Activated CD4-positive, alpha-beta T cell treated with anti-CD3 and anti-CD28 coated beads, Interleukin-10, Interleukin-2, amounts not matched to agents 100 ng/mL and 50 ng/mL, durations not matched to agents 16 hours and 8 hours (primary cell): ENCODE results near the gene RNF125.
"Not testable (repeated sequence)": the region's sequence is repeated elsewhere in the genome, so short reads cannot be mapped to it uniquely, and the experiment has no call there.

Experiments used
- DNase-seq: peaks from one replicate; pipeline ENCODE4 v3.0.0-alpha.2; 2020

RNF125 gene

GRCh38 chr18:32018331-32019250 lies at the start of gene RNF125:
RNF125 (plus strand) TSS chr18:32018825; CDS start chr18:32018864, 39 bp downstream.
- DNase-seq = peak; percentile 93

- no peak for DNase-seq
These were observed 48.0 kb upstream of the RNF125 start for GRCh38 chr18:31970617-31971016.

GRCh38 chr18:31973929-31974546 lies 44.6 kb upstream of the RNF125 start:
- DNase-seq = no peak

DNA sequence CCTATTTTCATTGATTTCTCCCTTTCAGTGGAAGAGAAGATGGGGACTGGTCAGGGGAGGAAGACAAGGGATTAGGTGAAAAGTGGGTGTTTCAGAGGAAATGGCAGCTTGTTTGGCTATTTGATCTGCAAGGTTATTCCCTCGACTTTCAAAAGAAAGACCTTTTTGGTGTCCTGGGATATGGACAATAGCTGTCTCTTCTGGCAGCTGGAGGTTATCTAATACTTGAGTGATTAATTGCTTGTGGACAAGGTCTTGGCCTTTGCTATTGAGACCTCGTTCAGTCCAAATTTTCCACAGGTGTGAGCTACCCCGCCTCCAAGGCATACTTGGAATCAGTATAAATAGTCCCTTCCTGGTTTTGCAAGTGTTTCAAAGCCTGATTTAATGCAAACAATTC lies 42.4 kb upstream of the RNF125 start:
- no peak for DNase-seq

- peak; percentile 40 for DNase-seq
These were observed 41.3 kb upstream of the RNF125 start for GRCh38 chr18:31977270-31977872.

DNA sequence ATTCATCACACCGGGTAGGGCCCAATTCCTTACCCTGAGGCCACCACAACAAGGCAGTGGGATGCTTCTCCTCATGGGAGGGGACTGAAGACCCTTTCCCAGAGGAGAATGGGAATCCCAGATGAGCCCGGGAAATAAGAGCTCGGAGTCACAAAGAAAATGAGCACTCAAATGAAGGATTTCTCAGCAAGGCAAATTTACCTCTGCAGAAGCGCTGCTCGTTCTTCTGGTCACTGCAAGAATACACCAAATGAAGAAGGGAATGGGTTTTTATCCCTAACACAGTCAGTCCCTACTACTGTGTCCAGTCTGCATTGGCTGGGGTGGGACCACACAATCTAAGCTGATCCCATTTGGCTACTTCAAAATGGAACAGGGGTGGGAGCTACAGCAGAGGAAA lies 40.0 kb upstream of the RNF125 start:
- no peak for DNase-seq

GRCh38 chr18:31979714-31980113 lies 38.9 kb upstream of the RNF125 start:
- DNase-seq = no peak

DNA sequence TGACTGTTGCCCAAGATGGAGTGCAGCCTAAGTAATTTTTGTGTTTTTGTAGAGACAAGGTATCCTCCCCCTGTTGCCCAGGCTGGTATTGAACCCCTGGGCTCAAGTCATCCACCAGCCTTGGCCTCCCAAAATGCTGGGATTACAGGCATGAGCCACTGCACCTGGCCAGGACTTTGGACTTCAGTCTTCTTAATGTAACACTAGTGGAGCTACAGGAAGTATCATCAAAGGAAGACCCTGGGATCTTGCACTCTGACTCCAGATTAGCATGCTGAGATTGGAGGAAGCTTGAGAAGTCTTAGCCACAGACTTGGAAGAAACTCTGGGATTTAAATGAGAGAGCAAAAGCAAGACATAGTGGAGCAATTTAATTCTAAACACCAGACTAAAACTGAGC lies 37.8 kb upstream of the RNF125 start:
- no peak for DNase-seq

GRCh38 chr18:31983020-31983419 lies 35.6 kb upstream of the RNF125 start:
- no peak for DNase-seq

DNA sequence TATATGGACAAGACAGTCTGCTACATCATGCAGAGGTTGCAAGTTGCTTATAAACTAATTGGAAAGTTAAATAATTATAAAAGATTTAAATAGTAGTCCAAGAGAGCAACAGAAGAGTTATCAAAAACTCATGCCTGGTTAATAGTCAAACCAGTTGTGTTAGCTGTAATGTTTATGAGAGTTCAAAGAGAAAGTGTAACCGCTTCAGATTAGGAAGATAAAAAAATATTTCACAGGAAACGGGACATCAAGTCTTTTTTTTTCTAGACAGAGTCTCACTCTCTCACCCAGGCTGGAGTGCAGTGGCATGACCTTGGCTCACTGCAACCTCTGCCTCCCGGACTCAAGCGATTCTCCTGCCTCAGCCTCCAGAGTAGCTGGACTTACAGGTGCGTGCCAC lies 34.6 kb upstream of the RNF125 start:
- no peak for DNase-seq

GRCh38 chr18:31990823-31991222 lies 27.8 kb upstream of the RNF125 start:
- no peak for DNase-seq

DNA sequence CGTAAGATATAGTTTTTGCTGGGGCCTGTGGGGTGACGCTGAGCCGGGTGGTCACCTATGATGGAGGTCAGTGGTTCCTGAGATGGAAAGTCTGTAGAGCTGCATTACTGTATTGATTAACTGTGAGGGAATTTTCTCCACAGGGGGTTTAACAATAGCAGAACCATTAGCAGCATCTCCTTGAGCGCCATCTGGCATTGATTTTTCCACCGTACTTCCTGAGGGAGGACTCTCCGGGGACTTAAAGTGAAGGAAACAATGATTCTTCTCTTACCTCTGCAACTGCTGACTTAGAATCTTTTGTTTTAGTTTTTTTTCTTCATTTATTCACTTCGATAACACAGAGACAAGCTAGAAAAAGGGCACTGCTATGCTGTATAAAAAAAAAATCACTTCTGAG lies 22.6 kb upstream of the RNF125 start:
- no peak for DNase-seq

DNA sequence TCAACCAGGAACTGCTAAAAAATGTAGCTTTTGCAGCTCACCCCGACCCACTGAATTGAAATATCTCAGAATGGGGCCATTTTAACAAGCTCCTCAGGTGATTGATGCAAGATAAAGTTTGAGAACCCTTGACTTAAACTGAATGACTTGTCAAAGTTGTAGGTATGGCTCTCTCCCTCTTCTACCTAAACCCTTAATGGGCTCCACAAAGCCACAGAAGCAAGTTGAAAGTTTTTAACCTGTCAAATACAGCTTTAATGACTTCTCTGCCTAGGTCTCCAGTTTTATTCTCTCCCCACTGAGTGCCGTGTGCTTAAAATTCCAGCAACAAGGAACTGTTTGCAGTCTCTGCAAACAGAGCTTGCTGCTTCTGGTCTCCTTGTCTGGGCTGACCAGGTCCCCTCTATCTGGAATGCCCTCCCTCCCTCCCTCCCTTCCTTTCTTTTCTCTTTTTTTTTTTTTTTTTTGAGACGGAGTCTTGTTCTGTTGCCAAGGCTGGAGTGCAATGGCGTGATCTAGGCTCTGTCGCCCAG lies 19.7 kb upstream of the RNF125 start:
- no peak for DNase-seq

DNA sequence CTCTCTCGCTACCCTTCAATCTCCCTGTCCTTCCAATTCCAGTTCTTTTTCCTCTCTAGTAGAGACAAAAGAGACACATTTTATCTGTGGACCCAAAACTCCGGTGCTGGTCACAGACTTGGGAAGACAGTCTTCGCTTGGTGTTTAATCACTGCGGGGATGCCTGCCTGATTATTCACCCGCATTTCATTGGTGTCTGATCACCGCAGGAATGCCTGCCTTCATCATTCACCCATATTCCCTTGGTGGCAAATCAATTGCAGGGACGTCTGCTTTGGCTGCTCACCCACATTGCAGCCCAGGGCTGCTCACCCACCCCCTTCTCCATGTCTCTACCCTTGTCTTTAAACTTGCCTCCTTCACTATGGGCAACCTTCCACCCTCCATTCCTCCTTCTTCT lies 17.5 kb upstream of the RNF125 start:
- not testable (repeated sequence) for DNase-seq

DNA sequence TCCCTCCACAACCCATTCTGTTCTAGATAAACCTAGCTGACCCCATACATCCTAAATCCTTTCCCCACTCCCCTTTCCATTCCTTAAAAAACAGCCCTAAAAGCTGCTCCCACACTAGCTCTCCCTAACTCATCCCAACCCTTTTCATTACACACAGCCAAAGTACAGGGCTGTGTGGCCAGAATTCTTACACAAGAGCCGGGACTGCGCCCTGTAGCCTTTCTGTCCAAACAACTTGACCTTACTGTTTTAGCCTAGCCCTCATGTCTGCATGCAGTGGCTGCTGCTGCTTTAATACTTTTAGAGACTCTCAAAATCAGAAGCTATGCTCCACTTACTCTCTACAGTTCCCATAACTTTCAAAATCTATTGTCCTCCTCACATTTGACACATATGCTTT lies 14.8 kb upstream of the RNF125 start:
- not testable (repeated sequence) for DNase-seq

DNA sequence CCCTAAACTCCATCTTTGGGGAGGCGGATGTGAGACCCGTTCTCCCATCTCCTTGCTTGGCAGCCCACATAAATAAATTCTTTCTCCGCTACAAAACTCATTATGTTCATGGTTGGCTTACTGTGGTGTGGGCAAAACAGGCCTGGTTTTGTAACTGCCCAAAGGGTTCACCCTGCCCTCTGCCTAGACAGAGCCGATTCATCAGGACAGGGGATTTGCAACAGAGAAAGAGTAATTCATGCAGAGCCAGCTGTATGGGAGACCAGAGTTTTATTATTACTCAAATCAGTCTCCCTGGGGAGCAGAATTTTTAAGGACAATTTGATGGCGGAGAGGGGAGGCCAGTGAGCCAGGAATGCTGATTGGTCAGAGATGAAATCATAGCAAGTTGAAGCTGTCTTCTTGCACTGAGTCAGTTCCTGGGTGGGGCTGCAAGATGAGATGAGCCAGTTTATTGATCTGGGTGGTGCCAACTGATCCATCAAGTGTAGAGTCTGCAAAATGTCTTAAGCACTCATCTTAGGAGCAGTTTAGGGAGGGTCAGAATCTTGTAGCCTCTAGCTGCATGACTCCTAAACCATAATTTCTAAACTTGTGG lies 8.4 kb upstream of the RNF125 start:
- DNase-seq = peak; percentile 34

- DNase-seq = no peak
These were observed 7.4 kb upstream of the RNF125 start for GRCh38 chr18:32011193-32011592.

- DNase-seq = peak; percentile 69
These were observed 775 bp downstream of the RNF125 start for GRCh38 chr18:32019251-32019948.

- peak; percentile 57 for DNase-seq
These were observed 1.5 kb downstream of the RNF125 start for GRCh38 chr18:32019949-32020625.

- DNase-seq = no peak
These were observed 3.3 kb downstream of the RNF125 start for GRCh38 chr18:32021756-32022564.

DNA sequence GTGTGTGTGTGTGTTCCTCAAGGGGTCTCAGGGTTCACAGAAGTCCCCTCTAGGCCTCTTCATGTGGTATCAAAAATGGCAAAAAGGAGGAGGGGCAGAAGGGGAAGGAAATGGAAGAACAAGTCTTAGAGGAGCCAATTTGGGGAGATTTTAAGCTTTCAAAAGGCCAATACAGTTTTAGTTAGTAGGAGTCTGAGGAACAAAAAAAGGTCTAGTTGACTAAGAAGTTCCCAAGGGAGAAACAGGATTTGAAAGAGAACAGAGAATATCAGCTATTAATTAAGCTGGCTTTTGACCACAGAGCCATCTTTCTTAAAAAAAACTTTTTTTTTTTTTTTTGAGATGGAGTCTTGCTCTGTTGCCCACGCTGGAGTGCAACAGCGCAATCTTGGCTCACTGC lies 7.1 kb downstream of the RNF125 start:
- no peak for DNase-seq
